Fibroblast of the conjunctiva (primary cell): ENCODE data around the gene RAPGEF4.
"Not testable (repeated sequence)": the region's sequence is repeated elsewhere in the genome, so short reads cannot be mapped to it uniquely, and the experiment has no call there.

Experiments used
- DNase-seq: peaks from one replicate; pipeline ENCODE4 v3.0.0-alpha.2; 2010; ENCODE audit warnings: low read depth

The RAPGEF4 gene

GRCh38 chr2:172726172-172726735 lies 9.4 kb upstream of the RAPGEF4 start:
- no peak for DNase-seq

GRCh38 chr2:172730411-172730810 lies 5.2 kb upstream of the RAPGEF4 start:
- DNase-seq = no peak

GRCh38 chr2:172734711-172735581 lies 699 bp upstream of the RAPGEF4 start:
- DNase-seq = no peak

- DNase-seq = no peak
Observed at GRCh38 chr2:172736424-172737174, 954 bp downstream of the RAPGEF4 start.

- DNase-seq = no peak
Observed at GRCh38 chr2:172739661-172740266, 4.1 kb downstream of the RAPGEF4 start.

- no peak for DNase-seq
Observed at GRCh38 chr2:172740856-172741255, 5.2 kb downstream of the RAPGEF4 start.

GRCh38 chr2:172742931-172743540 lies 7.4 kb downstream of the RAPGEF4 start:
- DNase-seq = no peak

GRCh38 chr2:172743898-172744297 lies 8.3 kb downstream of the RAPGEF4 start:
- no peak for DNase-seq

- no peak for DNase-seq
Observed at GRCh38 chr2:172745636-172746035, 10.0 kb downstream of the RAPGEF4 start.

- not testable (repeated sequence) for DNase-seq
Observed at GRCh38 chr2:172748543-172748942, 12.9 kb downstream of the RAPGEF4 start.

GRCh38 chr2:172749388-172749787 lies 13.7 kb downstream of the RAPGEF4 start:
- no peak for DNase-seq

GRCh38 chr2:172751564-172751963 lies 15.9 kb downstream of the RAPGEF4 start:
- no peak for DNase-seq

GRCh38 chr2:172753610-172754009 lies 18.0 kb downstream of the RAPGEF4 start:
- DNase-seq = no peak

GRCh38 chr2:172759441-172759840 lies 23.8 kb downstream of the RAPGEF4 start:
- DNase-seq = no peak

- no peak for DNase-seq
Observed at GRCh38 chr2:172761306-172761705, 25.7 kb downstream of the RAPGEF4 start.

GRCh38 chr2:172762574-172762973 lies 26.9 kb downstream of the RAPGEF4 start:
- no peak for DNase-seq

GRCh38 chr2:172763079-172763478 lies 27.4 kb downstream of the RAPGEF4 start:
- DNase-seq = no peak

- DNase-seq = no peak
Observed at GRCh38 chr2:172765662-172766061, 30.0 kb downstream of the RAPGEF4 start.

- DNase-seq = no peak
Observed at GRCh38 chr2:172768401-172768800, 32.8 kb downstream of the RAPGEF4 start.

GRCh38 chr2:172769879-172770278 lies 34.2 kb downstream of the RAPGEF4 start:
- no peak for DNase-seq

GRCh38 chr2:172770887-172771286 lies 35.2 kb downstream of the RAPGEF4 start:
- no peak for DNase-seq

- no peak for DNase-seq
Observed at GRCh38 chr2:172772633-172773032, 37.0 kb downstream of the RAPGEF4 start.
